ENCODE results near the gene NAT16. TPM values are rescaled to one million over a fixed set of nuclear protein-coding genes. Genes with fewer than 3 reads are reported as not detected.

NAT16 gene
- polyA plus RNA-seq, 1 of the 3 experiments (the other 2 are of a cell fraction), result 0.64 TPM

GRCh38 chr7:101167645-101168411, 12.3 kb downstream of the NAT16 start:
- no peaks in the 10 kb centered on the region for H3K9me3 ChIP-seq
- H2AFZ ChIP-seq (ENCODE audit: low read depth), result no peak overlapping the region
- H3K27ac ChIP-seq (ENCODE audit: low read depth in 2 of 2, low read length in 1 of 2), result peak overlapping the region in 1 of 2 experiments; percentile 67; a peak in 2 of 4 replicates
- ChIA-PET CTCF (interaction anchor here (0.7 to 3.8 kb wide), 14 partner anchors 10 to 115 kb away, joined by 3 to 26 read pairs (median 4); partner anchors contain the start of gene AP1S1), POLR2A (interaction anchor here (0.5 to 1.4 kb wide), 6 partner anchors 11 to 74 kb away, joined by 3 to 7 read pairs (median 4); partner anchors contain the start of gene NAT16)
- peaks cover 37% of the 10 kb centered on the region for H3F3A ChIP-seq (replicated peaks; ENCODE audit: insufficient read depth)
- no peak overlapping the region for H3K9ac ChIP-seq
- no peaks in the 10 kb centered on the region for H3K79me2 ChIP-seq (ENCODE audit: insufficient read depth)
- peaks cover 36 to 63% of the 10 kb centered on the region in 2 experiments for H3K4me1 ChIP-seq (ENCODE audit: control insufficient read depth in 1 of 2, insufficient read depth in 2 of 2, low read depth in 1 of 2, low read length in 1 of 2)
- no peaks in the 10 kb centered on the region for H3K9me2 ChIP-seq
- peak; percentile 41 for DNase-seq
- TF ChIP-seq RFX5 (IDR thresholded peaks at IDR 0.05; ENCODE audit: low read length) (no peak), RCOR1 (IDR thresholded peaks at IDR 0.05; ENCODE audit: low read length) (peak; percentile 2; the same call in 1 of the 2 replicates), MEF2A (IDR thresholded peaks at IDR 0.05; ENCODE audit: borderline replicate concordance, low read depth) (no peak), EP300 (IDR thresholded peaks at IDR 0.05; ENCODE audit: borderline replicate concordance in 1 of 2, low read depth in 1 of 2, low read length in 1 of 2) (0 out of 4 replicates have a peak, but pooled peaks of 1 of the 2 experiments have one; percentile 16), CHD2 (IDR thresholded peaks at IDR 0.05; ENCODE audit: low read length, partially characterized antibody) (peak; percentile 19), GATA2 (CRISPR knock-in tag; IDR thresholded peaks at IDR 0.05) (peak; percentile 63), MXI1 (IDR thresholded peaks at IDR 0.05; ENCODE audit: low read depth, low read length) (peak; percentile 60), FOXM1 (IDR thresholded peaks at IDR 0.05; ENCODE audit: low read depth) (no peak)
- TF ChIP-seq, protein P1, sequence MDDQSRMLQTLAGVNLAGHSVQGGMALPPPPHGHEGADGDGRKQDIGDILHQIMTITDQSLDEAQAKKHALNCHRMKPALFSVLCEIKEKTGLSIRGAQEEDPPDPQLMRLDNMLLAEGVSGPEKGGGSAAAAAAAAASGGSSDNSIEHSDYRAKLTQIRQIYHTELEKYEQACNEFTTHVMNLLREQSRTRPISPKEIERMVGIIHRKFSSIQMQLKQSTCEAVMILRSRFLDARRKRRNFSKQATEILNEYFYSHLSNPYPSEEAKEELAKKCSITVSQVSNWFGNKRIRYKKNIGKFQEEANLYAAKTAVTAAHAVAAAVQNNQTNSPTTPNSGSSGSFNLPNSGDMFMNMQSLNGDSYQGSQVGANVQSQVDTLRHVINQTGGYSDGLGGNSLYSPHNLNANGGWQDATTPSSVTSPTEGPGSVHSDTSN (IDR thresholded peaks at IDR 0.05), result peak; percentile 26; the same call in 1 of the 2 replicates
- TF ChIP-seq, protein P2, sequence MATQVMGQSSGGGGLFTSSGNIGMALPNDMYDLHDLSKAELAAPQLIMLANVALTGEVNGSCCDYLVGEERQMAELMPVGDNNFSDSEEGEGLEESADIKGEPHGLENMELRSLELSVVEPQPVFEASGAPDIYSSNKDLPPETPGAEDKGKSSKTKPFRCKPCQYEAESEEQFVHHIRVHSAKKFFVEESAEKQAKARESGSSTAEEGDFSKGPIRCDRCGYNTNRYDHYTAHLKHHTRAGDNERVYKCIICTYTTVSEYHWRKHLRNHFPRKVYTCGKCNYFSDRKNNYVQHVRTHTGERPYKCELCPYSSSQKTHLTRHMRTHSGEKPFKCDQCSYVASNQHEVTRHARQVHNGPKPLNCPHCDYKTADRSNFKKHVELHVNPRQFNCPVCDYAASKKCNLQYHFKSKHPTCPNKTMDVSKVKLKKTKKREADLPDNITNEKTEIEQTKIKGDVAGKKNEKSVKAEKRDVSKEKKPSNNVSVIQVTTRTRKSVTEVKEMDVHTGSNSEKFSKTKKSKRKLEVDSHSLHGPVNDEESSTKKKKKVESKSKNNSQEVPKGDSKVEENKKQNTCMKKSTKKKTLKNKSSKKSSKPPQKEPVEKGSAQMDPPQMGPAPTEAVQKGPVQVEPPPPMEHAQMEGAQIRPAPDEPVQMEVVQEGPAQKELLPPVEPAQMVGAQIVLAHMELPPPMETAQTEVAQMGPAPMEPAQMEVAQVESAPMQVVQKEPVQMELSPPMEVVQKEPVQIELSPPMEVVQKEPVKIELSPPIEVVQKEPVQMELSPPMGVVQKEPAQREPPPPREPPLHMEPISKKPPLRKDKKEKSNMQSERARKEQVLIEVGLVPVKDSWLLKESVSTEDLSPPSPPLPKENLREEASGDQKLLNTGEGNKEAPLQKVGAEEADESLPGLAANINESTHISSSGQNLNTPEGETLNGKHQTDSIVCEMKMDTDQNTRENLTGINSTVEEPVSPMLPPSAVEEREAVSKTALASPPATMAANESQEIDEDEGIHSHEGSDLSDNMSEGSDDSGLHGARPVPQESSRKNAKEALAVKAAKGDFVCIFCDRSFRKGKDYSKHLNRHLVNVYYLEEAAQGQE (IDR thresholded peaks at IDR 0.05; ENCODE audit: low read depth, low read length), result no peak
- peak overlapping the region; percentile 23 to 25; a peak in 2 of 4 replicates for H3K4me3 ChIP-seq (ENCODE audit: low read depth in 2 of 2, low read length in 1 of 2)
- peak overlapping the region; percentile 98 for H3K4me2 ChIP-seq
- H3K36me3 ChIP-seq (replicated peaks in 1 of 2; ENCODE audit: control insufficient read depth in 1 of 2, insufficient read depth in 2 of 2, low read length in 1 of 2), result no peaks in the 10 kb centered on the region
- H4K20me1 ChIP-seq (ENCODE audit: insufficient read depth), result peaks cover 18% of the 10 kb centered on the region
- no peaks in the 10 kb centered on the region; the same call in 1 of the 2 replicates for H3K27me3 ChIP-seq (ENCODE audit: insufficient read depth)
- WGBS (ENCODE audit: low lambda C conversion rate), result 1% methylated on average over 11 of the region's 12 CpGs

All from SK-N-SH (cell line).